Astrocyte of the cerebellum (primary cell): ENCODE data around the gene OARD1.
"Not testable (repeated sequence)": the region's sequence is repeated elsewhere in the genome, so short reads cannot be mapped to it uniquely, and the experiment has no call there.

Source experiments
- DNase-seq: peaks from one replicate; pipeline ENCODE4 v3.0.0-alpha.2; 2011; ENCODE audit warnings: low read depth
- H3K4me3 ChIP-seq: 2 replicates; pipeline ENCODE4 v1.5.1; 2011; ENCODE audit warnings: mild to moderate bottlenecking, low read depth, low read length, moderate library complexity
- CTCF ChIP-seq: IDR thresholded peaks from 2 replicates; pipeline ENCODE4 v1.5.1; 2012; ENCODE audit warnings: low read length, low read depth, moderate library complexity, mild to moderate bottlenecking; ENCODE audit errors: missing control alignments
- in situ Hi-C: cut with HindIII; loops from 2 replicates; pipeline ENCODE4 v1.10.0; 2017; ENCODE audit warnings: low sequenced_read_pairs

Gene OARD1, protein sequence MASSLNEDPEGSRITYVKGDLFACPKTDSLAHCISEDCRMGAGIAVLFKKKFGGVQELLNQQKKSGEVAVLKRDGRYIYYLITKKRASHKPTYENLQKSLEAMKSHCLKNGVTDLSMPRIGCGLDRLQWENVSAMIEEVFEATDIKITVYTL

GRCh38 chr6:41071923-41072835, at the start of gene OARD1:
TSS of gene OARD1 (minus strand) at chr6:41072356. CDS start at chr6:41071634, 722 bp downstream.
- peak; percentile 99 for DNase-seq
- H3K4me3 ChIP-seq = peak within 1 kb of the TSS; percentile 88
- in situ Hi-C loops = loop anchor here (25.0 kb wide), 1 partner anchor 1710 kb away; no protein-coding TSS in a partner anchor
- no peak for TF ChIP-seq CTCF

DNA sequence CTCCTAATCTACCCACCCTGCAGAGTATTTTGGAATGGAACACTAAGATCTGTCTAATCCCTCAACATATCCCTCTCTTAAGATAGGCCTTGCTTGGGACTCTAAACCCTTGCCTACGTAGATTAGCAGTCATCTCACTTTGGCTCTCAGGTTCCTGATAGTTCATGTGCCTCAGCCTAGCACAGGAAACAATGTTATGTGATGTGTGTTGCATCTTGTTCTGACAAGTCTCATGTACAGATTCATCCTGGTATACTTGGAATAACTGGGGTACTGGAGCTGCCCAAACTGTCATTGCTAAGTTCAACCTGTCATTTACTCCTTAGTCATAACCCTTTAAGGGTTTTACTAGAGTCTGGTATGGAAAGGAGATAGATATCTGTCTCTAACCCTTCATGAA, 47.9 kb upstream of the OARD1 start:
- no peak for TF ChIP-seq CTCF
- in situ Hi-C loops = no loop called here

GRCh38 chr6:41119508-41119907, 47.4 kb upstream of the OARD1 start:
- no peak for DNase-seq
- in situ Hi-C loops = no loop called here
- H3K4me3 ChIP-seq = no peak overlapping the region
- TF ChIP-seq CTCF = no peak

More for the DNA sequence above, 47.9 kb upstream of the OARD1 start:
- DNase-seq = no peak
- no peak overlapping the region for H3K4me3 ChIP-seq

GRCh38 chr6:41115027-41115426, 42.9 kb upstream of the OARD1 start:
- in situ Hi-C loops, H3K4me3 ChIP-seq, DNase-seq: not testable (repeated sequence)

- TF ChIP-seq CTCF = no peak
- in situ Hi-C loops = no loop called here
- DNase-seq = no peak
- H3K4me3 ChIP-seq = no peak overlapping the region
Measured at GRCh38 chr6:41111017-41111416, 38.9 kb upstream of the OARD1 start.

GRCh38 chr6:41103847-41104246, 31.7 kb upstream of the OARD1 start:
- in situ Hi-C loops = no loop called here
- no peak overlapping the region for H3K4me3 ChIP-seq
- no peak for DNase-seq
- TF ChIP-seq CTCF = no peak

- no peak overlapping the region for H3K4me3 ChIP-seq
- in situ Hi-C loops = no loop called here
- DNase-seq = no peak
- no peak for TF ChIP-seq CTCF
Measured at GRCh38 chr6:41100871-41101287, 28.7 kb upstream of the OARD1 start.
